ENCODE measurements around the gene VN1R5. TPM values are rescaled to one million over a fixed set of nuclear protein-coding genes. Genes with fewer than 3 reads are reported as not detected.
"Not testable (repeated sequence)": the region's sequence is repeated elsewhere in the genome, so short reads cannot be mapped to it uniquely, and the experiment has no call there.

The VN1R5 gene
- total RNA-seq, result not detected

DNA sequence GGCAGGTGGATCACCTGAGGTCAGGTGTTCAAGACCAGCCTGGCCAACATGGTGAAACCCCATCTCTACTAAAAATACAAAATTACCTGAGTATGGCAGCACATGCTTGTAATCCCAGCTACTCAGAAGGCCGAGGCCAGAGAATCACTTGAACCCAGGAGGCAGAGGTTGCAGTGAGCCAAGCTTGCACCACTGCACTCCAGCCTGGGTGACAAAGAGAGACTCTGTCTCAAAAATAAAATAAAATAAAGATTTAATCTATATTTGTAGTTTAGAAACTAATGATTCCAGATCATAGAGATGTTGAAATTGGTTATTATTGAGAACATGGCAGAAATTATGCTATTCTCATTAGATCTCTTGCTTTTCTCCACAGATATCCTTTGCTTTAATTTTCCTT, at the start of gene VN1R5:
VN1R5 (plus strand) TSS at position 301 of the 400 bp plus-strand sequence.
- H3K9me3 Mint-ChIP-seq (ENCODE audit: insufficient read depth); DNase-seq: not testable (repeated sequence)

DNA sequence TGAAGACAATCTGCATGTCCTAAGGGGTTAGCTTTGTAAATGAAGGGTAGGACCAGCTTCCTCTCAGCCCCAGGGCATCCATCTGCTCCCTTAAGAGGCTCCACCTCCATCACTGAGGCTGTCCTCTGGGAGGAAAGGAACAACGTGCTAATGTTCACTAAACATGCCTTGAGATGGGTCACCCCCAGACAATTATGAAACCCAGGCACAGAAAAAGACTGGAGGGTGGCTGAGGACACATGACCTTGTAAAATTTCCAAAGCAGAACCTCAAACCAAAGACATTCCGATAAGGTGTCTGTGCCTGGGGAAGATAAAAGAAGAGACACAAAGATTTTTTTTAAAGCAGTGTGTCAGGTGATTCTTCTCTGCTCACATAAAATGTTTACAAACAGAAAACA, 46.5 kb upstream of the VN1R5 start:
- POLR2A ChIA-PET, result interaction anchor here (1.3 to 1.5 kb wide), 3 partner anchors 105 to 122 kb away, joined by 4 to 11 read pairs (median 7); partner anchors contain the start of gene ZNF669
- ATAC-seq (no peak), DNase-seq (no peak)
- H3K27me3 Mint-ChIP-seq (ENCODE audit: low read depth), result no peaks in the 10 kb centered on the region
- peak overlapping the region; percentile 94 for H3K4me3 Mint-ChIP-seq
- H3K4me1 Mint-ChIP-seq (ENCODE audit: low read depth), result peaks cover 63% of the 10 kb centered on the region
- peak overlapping the region; percentile 95 for H3K27ac Mint-ChIP-seq
- peaks cover 55% of the 10 kb centered on the region for H3K36me3 Mint-ChIP-seq (ENCODE audit: low read depth)
- H3K9me3 Mint-ChIP-seq (ENCODE audit: insufficient read depth), result peaks cover 20% of the 10 kb centered on the region
- CTCF ChIA-PET, result interaction anchor here (1.4 kb wide), 1 partner anchor 302 kb away, joined by 3 read pairs; no protein-coding TSS in a partner anchor

More for the DNA sequence above, at the start of gene VN1R5:
- CTCF ChIA-PET; H3K27me3 Mint-ChIP-seq (ENCODE audit: low read depth); POLR2A ChIA-PET; H3K36me3 Mint-ChIP-seq (ENCODE audit: low read depth); H3K4me3 Mint-ChIP-seq; H3K27ac Mint-ChIP-seq; H3K4me1 Mint-ChIP-seq (ENCODE audit: low read depth); ATAC-seq: not testable (repeated sequence)

DNA sequence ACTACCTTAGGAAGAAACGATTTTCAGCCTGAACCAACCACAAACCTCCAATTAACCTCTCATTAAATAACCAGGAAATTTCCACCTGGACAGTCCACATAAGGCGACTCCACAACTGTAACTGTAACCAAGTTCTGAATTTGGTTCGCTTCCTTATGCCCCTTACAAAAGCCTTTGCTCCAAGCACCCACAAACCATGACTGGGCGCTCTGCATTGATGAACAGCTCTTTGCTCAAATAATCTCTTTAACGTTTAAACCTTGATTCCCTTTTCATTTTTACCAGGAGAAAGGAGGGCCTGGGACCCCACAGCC, 45.9 kb upstream of the VN1R5 start:
- Mint-ChIP-seq H3K9me3 (ENCODE audit: insufficient read depth) (peaks cover 21% of the 10 kb centered on the region), H3K4me1 (ENCODE audit: low read depth) (peaks cover 62% of the 10 kb centered on the region), H3K4me3 (peak overlapping the region; percentile 94), H3K36me3 (ENCODE audit: low read depth) (peaks cover 50% of the 10 kb centered on the region), H3K27me3 (ENCODE audit: low read depth) (no peaks in the 10 kb centered on the region), H3K27ac (peak overlapping the region; percentile 95)
- ATAC-seq (no peak), DNase-seq (no peak)
- CTCF ChIA-PET, result interaction anchor here (0.7 to 1.4 kb wide), 3 partner anchors 15 to 303 kb away, joined by 3 read pairs; no protein-coding TSS in a partner anchor
- POLR2A ChIA-PET, result interaction anchor here (0.6 to 1.5 kb wide), 15 partner anchors 12 to 1669 kb away, joined by 3 to 11 read pairs (median 4); partner anchors contain the start of gene ZNF669

DNA sequence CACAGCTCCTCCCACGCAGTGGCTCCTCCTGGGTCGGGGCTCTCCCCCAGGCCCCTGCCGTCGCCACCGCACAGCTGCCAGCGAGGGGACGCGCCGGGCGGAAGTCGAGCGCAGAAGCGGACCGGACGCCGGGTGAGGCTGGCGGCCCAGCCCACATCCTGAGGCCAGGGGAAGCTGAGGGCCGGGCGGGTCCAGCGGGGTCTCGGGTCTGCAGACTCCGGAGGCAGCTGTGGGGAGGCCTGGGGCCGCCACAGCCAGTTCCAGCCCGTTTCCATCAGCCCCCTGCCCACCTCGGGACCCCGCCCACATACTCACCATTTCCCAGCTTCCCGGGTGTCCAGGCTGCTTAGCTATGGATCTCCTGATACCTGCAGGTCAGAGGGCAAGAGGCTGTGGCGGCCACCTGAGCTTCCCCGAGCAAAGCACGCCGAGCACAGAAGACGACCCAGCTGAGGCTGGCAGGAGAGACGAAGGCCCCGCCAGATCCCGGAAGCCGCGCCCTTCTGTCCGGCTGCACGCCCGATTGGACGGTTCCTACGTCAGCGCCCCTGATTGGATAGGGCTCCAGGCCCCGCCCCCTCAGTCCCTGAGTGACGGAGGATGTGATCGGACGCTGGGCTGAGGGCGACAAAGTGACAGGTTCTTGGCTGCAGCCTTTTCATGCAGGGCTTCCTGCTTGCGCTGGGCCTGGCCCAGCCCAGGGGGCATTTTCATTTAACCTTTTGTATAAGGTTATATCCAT, 45.3 kb upstream of the VN1R5 start:
- peaks cover 47% of the 10 kb centered on the region for H3K36me3 Mint-ChIP-seq (ENCODE audit: low read depth)
- ATAC-seq (peak; percentile 99), DNase-seq (peak; percentile 98)
- peak overlapping the region; percentile 94 for H3K4me3 Mint-ChIP-seq
- H3K27ac Mint-ChIP-seq, result peak overlapping the region; percentile 95
- ChIA-PET POLR2A (interaction anchor here (0.6 to 1.5 kb wide), 16 partner anchors 11 to 1668 kb away, joined by 3 to 11 read pairs (median 4); partner anchors contain the start of gene ZNF669), CTCF (interaction anchor here (0.7 to 1.4 kb wide), 3 partner anchors 15 to 303 kb away, joined by 3 read pairs; no protein-coding TSS in a partner anchor)
- peaks cover 23% of the 10 kb centered on the region for H3K9me3 Mint-ChIP-seq (ENCODE audit: insufficient read depth)
- peaks cover 59% of the 10 kb centered on the region for H3K4me1 Mint-ChIP-seq (ENCODE audit: low read depth)
- H3K27me3 Mint-ChIP-seq (ENCODE audit: low read depth), result no peaks in the 10 kb centered on the region

DNA sequence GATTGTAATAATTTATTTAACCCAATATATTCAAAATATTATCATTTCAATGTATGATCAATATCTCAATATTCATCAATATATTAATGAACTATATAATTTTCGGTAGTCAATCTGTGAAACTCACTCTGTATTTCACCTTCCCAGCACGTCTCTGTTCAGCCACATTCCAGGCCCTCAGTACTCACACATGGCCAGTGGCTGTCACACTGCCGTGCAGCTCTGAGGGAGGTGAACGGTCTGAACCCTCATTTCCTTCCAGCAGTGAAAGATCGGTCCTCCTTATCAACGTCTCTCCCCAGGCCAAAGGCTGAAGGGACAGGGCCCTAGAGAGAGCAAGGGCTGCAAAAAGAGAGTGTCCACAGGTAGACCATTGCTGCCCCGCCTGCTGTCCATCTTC, 44.5 kb upstream of the VN1R5 start:
- ChIA-PET POLR2A (interaction anchor here (0.6 to 1.5 kb wide), 2 partner anchors 281 to 844 kb away, joined by 3 to 4 read pairs; no protein-coding TSS in a partner anchor), CTCF (interaction anchor here (1.0 kb wide), 1 partner anchor 161 kb away, joined by 4 read pairs; no protein-coding TSS in a partner anchor)
- ATAC-seq (no peak), DNase-seq (no peak)
- no peaks in the 10 kb centered on the region for H3K27me3 Mint-ChIP-seq (ENCODE audit: low read depth)
- peaks cover 51% of the 10 kb centered on the region for H3K4me1 Mint-ChIP-seq (ENCODE audit: low read depth)
- no peak overlapping the region for H3K4me3 Mint-ChIP-seq
- peaks cover 16% of the 10 kb centered on the region for H3K9me3 Mint-ChIP-seq (ENCODE audit: insufficient read depth)
- peaks cover 39% of the 10 kb centered on the region for H3K36me3 Mint-ChIP-seq (ENCODE audit: low read depth)
- H3K27ac Mint-ChIP-seq, result no peak overlapping the region

DNA sequence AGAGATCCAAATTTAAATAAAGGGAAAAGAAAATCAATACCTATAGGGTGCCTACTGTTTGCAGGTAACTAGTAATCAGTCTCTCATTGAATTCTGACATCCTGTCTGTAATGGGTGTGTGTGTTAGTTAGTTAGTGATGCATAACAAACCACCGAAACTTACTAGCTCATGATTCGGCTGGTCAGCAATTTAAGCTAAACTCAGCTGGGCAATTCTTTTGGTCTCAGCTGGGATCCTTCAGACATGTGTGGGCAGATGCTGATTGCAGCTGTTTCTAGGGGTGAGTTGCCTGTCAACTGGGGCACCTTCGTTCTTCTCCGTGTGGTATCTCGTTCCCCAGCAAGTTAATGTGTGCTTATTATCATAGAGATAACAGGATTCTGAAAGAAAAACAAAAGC, 43.9 kb upstream of the VN1R5 start:
- Mint-ChIP-seq H3K36me3 (ENCODE audit: low read depth) (peaks cover 35% of the 10 kb centered on the region), H3K4me3 (no peak overlapping the region), H3K4me1 (ENCODE audit: low read depth) (peaks cover 49% of the 10 kb centered on the region), H3K9me3 (ENCODE audit: insufficient read depth) (peaks cover 18% of the 10 kb centered on the region), H3K27me3 (ENCODE audit: low read depth) (no peaks in the 10 kb centered on the region), H3K27ac (no peak overlapping the region)
- POLR2A ChIA-PET, result interaction anchor here (0.6 kb wide), 1 partner anchor 843 kb away, joined by 3 read pairs; no protein-coding TSS in a partner anchor
- no peak for ATAC-seq
- no peak for DNase-seq
- CTCF ChIA-PET, result interaction anchor here (1.0 to 1.3 kb wide), 2 partner anchors 10 to 161 kb away, joined by 3 to 4 read pairs; no protein-coding TSS in a partner anchor

DNA sequence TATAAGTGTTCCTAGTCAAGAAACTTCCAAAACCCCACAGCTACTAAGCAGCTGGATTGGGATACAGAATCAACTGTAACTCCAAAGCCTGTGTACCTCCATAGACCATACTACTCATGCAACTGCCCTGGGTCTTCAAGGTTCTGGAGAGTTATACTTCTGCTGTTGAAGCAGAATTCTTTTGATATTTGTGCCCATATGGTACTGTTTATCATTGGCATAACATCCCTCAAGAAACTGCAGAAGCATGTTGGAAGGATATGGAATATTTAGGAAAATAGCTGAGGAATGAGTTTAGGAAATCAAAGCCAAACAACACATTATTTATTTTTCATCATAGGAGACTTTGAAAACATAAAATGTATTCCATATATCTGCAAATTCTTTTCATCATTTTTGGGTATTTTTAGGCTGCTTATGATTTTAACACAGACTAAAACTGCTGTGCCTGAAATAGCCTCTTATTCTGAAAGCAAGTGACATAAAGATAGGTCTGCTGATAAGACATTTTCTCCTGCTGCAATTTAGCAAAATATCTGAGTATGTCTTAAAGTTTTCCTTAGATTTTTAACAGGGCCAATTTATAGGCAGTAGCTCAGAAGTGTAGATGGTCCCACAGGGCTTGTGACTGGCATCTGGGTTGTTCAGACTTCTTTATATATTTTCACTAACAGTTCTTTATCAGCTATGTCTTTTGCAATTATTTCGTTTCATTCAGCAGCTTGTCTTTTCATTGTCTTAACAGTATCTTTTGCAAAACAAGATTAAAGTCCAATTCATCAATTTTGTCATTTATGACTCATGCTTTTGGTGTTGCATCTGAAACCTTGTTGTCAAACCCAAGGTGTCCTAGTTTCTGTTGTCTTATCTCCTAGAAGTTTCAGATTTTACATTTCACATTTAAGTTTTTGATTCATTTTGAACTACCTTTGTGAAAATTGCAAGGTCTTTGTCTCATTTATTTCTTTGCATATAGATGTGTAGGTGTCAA, 43.0 kb upstream of the VN1R5 start:
- Mint-ChIP-seq H3K4me3 (no peak overlapping the region), H3K27ac (no peak overlapping the region), H3K27me3 (ENCODE audit: low read depth) (no peaks in the 10 kb centered on the region), H3K4me1 (ENCODE audit: low read depth) (peaks cover 42% of the 10 kb centered on the region), H3K36me3 (ENCODE audit: low read depth) (peaks cover 26% of the 10 kb centered on the region), H3K9me3 (ENCODE audit: insufficient read depth) (peaks cover 9% of the 10 kb centered on the region)
- ATAC-seq (no peak), DNase-seq (no peak)
- POLR2A ChIA-PET, result no interaction called here
- CTCF ChIA-PET, result interaction anchor here (1.0 to 1.3 kb wide), 2 partner anchors 9 to 160 kb away, joined by 3 to 4 read pairs; no protein-coding TSS in a partner anchor

DNA sequence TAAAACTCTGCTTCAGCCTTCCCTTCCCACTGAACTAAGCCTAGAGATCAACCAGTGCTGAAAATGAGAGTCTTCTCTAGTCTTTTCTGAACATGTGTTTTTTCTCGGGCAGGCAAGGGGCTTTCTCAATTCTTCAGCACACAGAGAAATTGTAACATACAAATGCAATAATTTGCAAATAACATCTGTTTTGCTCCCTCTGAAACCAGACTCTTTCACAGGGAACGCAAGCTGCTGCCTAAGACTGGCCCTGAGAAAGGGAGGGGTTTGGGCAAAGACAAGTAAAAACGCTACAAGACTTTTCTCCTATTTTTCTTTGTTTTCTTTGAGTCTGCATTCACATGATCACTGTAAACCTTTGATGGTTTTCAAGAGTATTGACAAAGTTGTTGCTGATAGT, 39.6 kb upstream of the VN1R5 start:
- Mint-ChIP-seq H3K27ac (no peak overlapping the region), H3K27me3 (ENCODE audit: low read depth) (no peaks in the 10 kb centered on the region), H3K36me3 (ENCODE audit: low read depth) (peaks cover 1% of the 10 kb centered on the region), H3K4me3 (no peak overlapping the region), H3K9me3 (ENCODE audit: insufficient read depth) (peaks cover 8% of the 10 kb centered on the region), H3K4me1 (ENCODE audit: low read depth) (peaks cover 20% of the 10 kb centered on the region)
- ChIA-PET CTCF (no interaction called here), POLR2A (no interaction called here)
- ATAC-seq, result no peak
- DNase-seq, result no peak

DNA sequence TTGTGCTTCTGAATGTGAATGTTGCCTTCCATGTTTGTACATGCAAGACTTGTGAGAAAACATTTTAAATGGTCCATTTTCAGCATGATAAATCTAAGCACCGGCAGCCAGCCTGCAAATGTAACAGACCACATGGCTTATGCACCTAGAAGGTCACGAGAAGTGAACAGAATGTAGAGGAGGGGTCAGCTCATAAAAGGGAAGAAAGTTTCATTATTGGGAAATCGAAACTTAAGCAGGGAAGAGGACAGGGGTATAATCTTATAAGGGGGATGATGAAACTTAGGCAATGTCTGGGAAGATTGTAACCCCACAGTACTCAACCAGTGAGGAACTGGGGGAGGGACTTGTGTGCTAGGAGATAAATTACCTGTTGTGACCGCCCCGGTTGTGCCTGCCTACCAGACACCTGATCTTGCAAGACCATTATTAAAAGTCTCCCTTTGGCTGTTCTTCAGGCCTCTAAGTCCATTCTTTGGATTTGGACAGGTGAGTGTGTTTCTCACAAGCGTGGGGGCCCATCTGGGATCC, 37.7 kb upstream of the VN1R5 start:
- H3K27me3 Mint-ChIP-seq (ENCODE audit: low read depth), result no peaks in the 10 kb centered on the region
- H3K9me3 Mint-ChIP-seq (ENCODE audit: insufficient read depth), result peaks cover 13% of the 10 kb centered on the region
- peaks cover 3% of the 10 kb centered on the region for H3K4me1 Mint-ChIP-seq (ENCODE audit: low read depth)
- ChIA-PET POLR2A (no interaction called here), CTCF (no interaction called here)
- H3K36me3 Mint-ChIP-seq (ENCODE audit: low read depth), result peaks cover 5% of the 10 kb centered on the region
- no peak overlapping the region for H3K4me3 Mint-ChIP-seq
- no peak for ATAC-seq
- DNase-seq, result no peak
- no peak overlapping the region for H3K27ac Mint-ChIP-seq

DNA sequence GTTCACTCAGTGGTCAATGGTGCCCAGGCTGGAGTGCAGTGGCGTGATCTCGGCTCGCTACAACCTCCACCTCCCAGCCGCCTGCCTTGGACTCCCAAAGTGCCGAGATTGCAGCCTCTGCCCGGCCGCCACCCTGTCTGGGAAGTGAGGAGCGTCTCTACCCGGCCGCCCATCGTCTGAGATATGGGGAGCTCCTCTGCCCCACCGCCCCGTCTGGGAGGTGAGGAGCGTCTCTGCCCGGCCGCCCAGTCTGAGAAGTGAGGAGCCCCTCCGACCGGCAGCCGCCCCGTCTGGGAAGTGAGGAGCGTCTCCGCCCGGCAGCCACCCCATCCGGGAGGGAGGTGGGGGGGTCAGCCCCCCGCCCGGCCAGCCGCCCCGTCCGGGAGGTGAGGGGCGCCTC, 35.6 kb upstream of the VN1R5 start:
- POLR2A ChIA-PET; ATAC-seq; H3K4me3 Mint-ChIP-seq; H3K27ac Mint-ChIP-seq; DNase-seq; H3K36me3 Mint-ChIP-seq (ENCODE audit: low read depth); CTCF ChIA-PET; H3K27me3 Mint-ChIP-seq (ENCODE audit: low read depth); H3K4me1 Mint-ChIP-seq (ENCODE audit: low read depth): not testable (repeated sequence)
- peaks cover 19% of the 10 kb centered on the region for H3K9me3 Mint-ChIP-seq (ENCODE audit: insufficient read depth)

DNA sequence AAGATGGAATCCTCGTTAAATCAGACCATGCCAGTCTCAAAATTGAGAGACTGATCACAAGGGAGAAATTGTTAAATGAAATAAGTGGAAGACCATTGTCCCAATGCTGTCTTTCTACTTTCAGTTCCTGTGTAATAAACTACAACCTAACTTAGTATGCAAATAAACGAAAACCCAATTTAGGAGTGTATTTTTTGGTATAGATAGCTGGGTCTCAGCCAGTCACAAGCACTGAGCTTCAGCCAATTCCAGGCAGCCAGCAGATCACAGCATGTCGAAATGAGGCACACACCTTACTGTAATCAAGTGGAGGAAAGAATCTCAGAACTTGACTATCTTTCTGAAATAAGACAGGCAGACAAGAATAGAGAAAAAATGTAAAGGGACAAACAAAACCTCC, 33.0 kb upstream of the VN1R5 start:
- Mint-ChIP-seq H3K27me3 (ENCODE audit: low read depth) (peaks cover 4% of the 10 kb centered on the region), H3K4me1 (ENCODE audit: low read depth) (no peaks in the 10 kb centered on the region), H3K4me3 (no peak overlapping the region), H3K36me3 (ENCODE audit: low read depth) (peaks cover 4% of the 10 kb centered on the region), H3K9me3 (ENCODE audit: insufficient read depth) (peaks cover 23% of the 10 kb centered on the region), H3K27ac (no peak overlapping the region)
- POLR2A ChIA-PET, result no interaction called here
- DNase-seq, result no peak
- CTCF ChIA-PET, result no interaction called here
- no peak for ATAC-seq
